ENCODE data around the gene CLCF1. TPM values are rescaled to one million over a fixed set of nuclear protein-coding genes. Genes with fewer than 3 reads are reported as not detected.

CLCF1 gene
- total and polyA plus RNA-seq, 8 donors = 1.3 to 11.2 (median 2.6) TPM

DNA sequence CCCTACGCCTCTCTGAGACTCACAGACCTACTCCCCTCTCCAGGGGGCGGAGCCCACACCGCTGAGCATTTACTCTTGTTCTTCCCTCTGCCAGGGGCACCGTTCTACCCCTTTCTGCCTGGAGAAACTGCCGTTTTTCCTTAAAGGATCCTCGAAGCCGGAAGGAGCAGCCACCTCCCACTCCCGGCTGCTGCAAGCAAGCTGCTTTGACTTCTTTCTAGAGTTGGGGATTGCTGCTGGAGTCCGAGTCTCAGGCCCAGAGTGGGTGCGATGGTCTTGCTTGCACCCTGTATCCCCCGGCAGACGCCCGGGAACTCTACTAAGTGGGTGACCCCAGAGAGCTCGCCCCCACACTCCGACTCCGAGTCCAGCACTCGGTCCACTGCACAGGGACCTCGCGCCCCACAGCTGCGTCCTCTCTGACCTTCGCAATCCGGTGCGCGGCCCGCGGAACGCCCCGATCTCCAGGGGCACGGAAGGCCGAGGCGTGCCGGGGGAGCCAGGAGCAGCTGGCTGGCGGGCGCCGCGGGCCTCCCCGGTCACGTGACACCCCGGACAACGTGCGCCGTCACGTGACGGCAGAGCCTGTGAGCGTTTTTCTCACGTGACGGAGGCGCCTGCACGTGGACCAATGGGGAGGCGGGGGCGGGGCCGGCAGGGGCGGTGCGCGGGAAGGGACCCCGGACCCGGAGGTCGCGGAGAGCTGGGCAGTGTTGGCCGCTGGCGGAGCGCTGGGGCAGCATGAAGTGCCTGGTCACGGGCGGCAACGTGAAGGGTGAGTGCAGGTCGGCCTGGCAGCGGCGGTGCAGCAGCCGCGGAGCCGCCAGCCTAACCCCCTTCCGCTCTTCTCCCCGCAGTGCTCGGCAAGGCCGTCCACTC, 18.1 kb upstream of the CLCF1 start, which contains the start of gene RAD9A:
TSS of gene RAD9A (plus strand) at position 683 of the 879 bp plus-strand sequence. CDS start at position 742, 59 bp downstream.
- Histone ChIP-seq H3K9me3 (no peaks in the 10 kb centered on the region), H3K27me3 (no peaks in the 10 kb centered on the region), H3K27ac (peak within 1 kb of the TSS; percentile 46 to 80 (median 76)), H3K4me3 (peak within 1 kb of the TSS; percentile 70 to 88 (median 82)), H3K36me3 (no peaks in the 10 kb centered on the region), H3K4me1 (peaks cover 0 to 9% (median 0%) of the 10 kb centered on the region in 3 donors)
- FAIRE-seq (no peak), DNase-seq (peak; percentile 93 to 98 (median 96)), ATAC-seq (peak; percentile 83 to 93 (median 90))
- 0 to 1% methylated on average over 65 to 75 of the region's 75 CpGs for WGBS, 2 donors
- intact Hi-C loops (cut with DNase I) = no loop called here
- no peak for TF ChIP-seq CTCF (IDR thresholded peaks at IDR 0.05)

- intact Hi-C loops (cut with DNase I) = no loop called here
These were observed 17.5 kb upstream of the CLCF1 start for GRCh38 chr11:67390947-67391303.

DNA sequence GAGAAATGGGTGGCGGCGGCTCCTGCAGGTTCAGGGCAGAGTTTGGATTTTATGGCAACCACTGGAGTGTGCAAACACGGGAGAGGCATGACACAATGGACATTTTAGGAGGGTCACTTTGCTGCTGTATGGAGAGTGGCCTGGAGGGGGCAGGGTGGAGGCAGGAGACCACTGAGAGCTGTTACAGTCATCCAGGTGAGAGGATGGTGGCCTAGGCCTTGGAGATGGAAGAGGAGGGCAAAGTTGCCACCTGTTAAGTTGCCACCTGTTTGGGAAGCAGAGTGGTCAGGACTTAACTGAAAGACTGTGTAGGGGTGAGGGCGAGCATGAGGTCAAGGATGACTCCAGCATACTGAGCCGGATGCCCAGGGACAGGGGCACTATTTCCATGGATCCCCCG, 16.1 kb upstream of the CLCF1 start:
- ATAC-seq (peak in 2 of 4 donors; percentile 10 to 46), FAIRE-seq (no peak), DNase-seq (peak in 3 of 6 donors; percentile 55 to 75 (median 63))
- Histone ChIP-seq H3K36me3 (no peaks in the 10 kb centered on the region), H3K27me3 (no peaks in the 10 kb centered on the region), H3K4me3 (no peak overlapping the region), H3K4me1 (peaks cover 0 to 9% (median 0%) of the 10 kb centered on the region in 3 donors), H3K27ac (no peak overlapping the region), H3K9me3 (no peaks in the 10 kb centered on the region)
- TF ChIP-seq CTCF (IDR thresholded peaks at IDR 0.05) = peak in 2 of 4 donors; percentile 18 to 27
- intact Hi-C loops (cut with DNase I) = loop anchor here in 1 of 3 donors (10.0 kb wide), 1 partner anchor 135 kb away; no protein-coding TSS in a partner anchor
- WGBS, 2 donors = 58 to 60% methylated on average over 6 of the region's 6 CpGs

More at GRCh38 chr11:67390947-67391303, 17.5 kb upstream of the CLCF1 start:
- 10 to 14% methylated on average over 13 to 15 of the region's 15 CpGs for WGBS, 2 donors
- Histone ChIP-seq H3K27me3 (no peaks in the 10 kb centered on the region), H3K4me3 (peak overlapping the region; percentile 70 to 88 (median 82)), H3K36me3 (no peaks in the 10 kb centered on the region), H3K27ac (peak overlapping the region; percentile 46 to 80 (median 76)), H3K9me3 (no peaks in the 10 kb centered on the region), H3K4me1 (peaks cover 0 to 9% (median 0%) of the 10 kb centered on the region in 3 donors)
- TF ChIP-seq CTCF (IDR thresholded peaks at IDR 0.05) = no peak
- DNase-seq (no peak), FAIRE-seq (no peak), ATAC-seq (no peak)

DNA sequence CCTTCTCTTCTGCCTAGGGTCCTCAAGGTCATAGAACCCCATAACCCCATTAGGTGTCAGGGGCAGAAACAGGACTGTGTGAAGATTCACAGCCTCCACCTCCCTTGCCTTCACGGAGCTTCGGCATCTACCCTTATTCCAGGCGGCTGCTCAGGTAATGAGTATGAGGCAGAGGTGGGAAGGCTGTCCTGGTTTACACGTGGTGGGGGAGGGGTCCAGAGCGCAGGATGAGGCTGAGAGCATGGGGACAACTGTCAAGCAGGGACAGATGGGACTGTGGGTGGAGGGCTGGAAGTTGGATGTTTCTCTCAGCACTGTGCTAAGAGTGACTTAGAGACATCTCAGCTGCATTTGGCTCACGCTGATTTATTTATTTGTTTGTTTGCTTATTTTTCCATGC, 14.1 kb upstream of the CLCF1 start:
- intact Hi-C loops (cut with DNase I) = loop anchor here in 1 of 3 donors (10.0 kb wide), 1 partner anchor 133 kb away; no protein-coding TSS in a partner anchor
- no peaks in the 10 kb centered on the region for H3K27me3 ChIP-seq
- H3K9me3 ChIP-seq = no peaks in the 10 kb centered on the region
- FAIRE-seq (no peak), ATAC-seq (no peak), DNase-seq (no peak)
- H3K27ac ChIP-seq = no peak overlapping the region
- H3K36me3 ChIP-seq = no peaks in the 10 kb centered on the region
- no peak for TF ChIP-seq CTCF (IDR thresholded peaks at IDR 0.05)
- H3K4me1 ChIP-seq = peaks cover 0 to 9% (median 0%) of the 10 kb centered on the region in 3 donors
- H3K4me3 ChIP-seq = no peak overlapping the region
- WGBS, 2 donors = 60 to 63% methylated on average over 6 of the region's 6 CpGs

Measured in pancreas (tissue), 10 donors.